HCT116 (cell line): ENCODE measurements around the gene CRIM1. TPM values are rescaled to one million over a fixed set of nuclear protein-coding genes. Genes with fewer than 3 reads are reported as not detected.

Experiments
- ATAC-seq: fragments of 200-7000 bp; cut with Tn5 transposase; 2 replicates; pipeline ENCODE4 v1.9.1; 2020; ENCODE audit warnings: mild to moderate bottlenecking, moderate library complexity
- BruUV-seq: library from RNA; stranded (reverse); fragments of 400-500 nt; replicated peaks from 2 replicates; lab custom pipeline; 2021; lab: Mats Ljungman, UMichigan
- CTCF ChIA-PET: fragments of 300-600 bp; sonication (Branson Sonifier 250); formaldehyde crosslinking; loops from one replicate; lab custom pipeline; 2021; ENCODE audit warnings: antibody characterized with exemption; lab: Charles Lee
- POLR2A ChIA-PET: fragments of 300-600, 350-600 bp; sonication (Branson Sonifier 250); formaldehyde crosslinking; loops from one replicate; lab custom pipeline; 2021; ENCODE audit warnings: antibody characterized with exemption; lab: Charles Lee
- RAD21 ChIA-PET, 2 experiments: fragments of 300-600 bp; sonication (Branson Sonifier 250); formaldehyde crosslinking; loops; one replicate each; lab custom pipeline; 2023; ENCODE audit warnings: low total read pairs in 2 of 2; ENCODE audit not compliant: uncharacterized antibody in 2 of 2, unreplicated experiment in 2 of 2, low non-redundant PET in 1 of 2; lab: Charles Lee
- DNase-seq: peaks from one replicate; pipeline ENCODE4 v3.0.0-alpha.2; 2010; ENCODE audit warnings: low read depth, low spot score
- H2AFZ ChIP-seq: fragments of 200-600 bp; shearing (Covaris generic), sonication (generic); 2 replicates; pipeline ENCODE4 v1.6.1; 2017; ENCODE audit warnings: low read depth, mixed run types, mixed read lengths, antibody characterized with exemption, low read length; ENCODE audit not compliant: poor library complexity, severe bottlenecking
- H3K27ac ChIP-seq: 2 replicates; pipeline ENCODE4 v1.5.1; 2012; ENCODE audit warnings: low read depth, low read length
- H3K27me3 ChIP-seq: fragments of 200-600 bp; sonication (generic); 2 replicates; pipeline ENCODE4 v1.6.1; 2016; ENCODE audit warnings: mixed run types, low read length, mixed read lengths; ENCODE audit not compliant: insufficient read depth
- H3K36me3 ChIP-seq, 2 experiments: fragments of 200-500 bp in 1 of 2; fragments of 200-600 bp in 1 of 2; sonication (Bioruptor generic) in 1 of 2; sonication (generic) in 1 of 2; 2 replicates each; pipeline versions ENCODE4 v1.5.1 to v1.6.1; 2014 to 2016; ENCODE audit warnings: low read length in 2 of 2, inconsistent platforms in 1 of 2, mixed read lengths in 1 of 2, mixed run types in 1 of 2; ENCODE audit not compliant: insufficient read depth in 2 of 2, control insufficient read depth in 1 of 2
- H3K4me1 ChIP-seq, 2 experiments: fragments of 200-600 bp in 1 of 2; sonication (generic) in 1 of 2; 2 replicates each; pipeline versions ENCODE4 v1.5.1 to v1.6.1; 2012 to 2017; ENCODE audit warnings: low read length in 2 of 2, inconsistent platforms in 1 of 2, mild to moderate bottlenecking in 1 of 2, mixed read lengths in 1 of 2, mixed run types in 1 of 2, moderate library complexity in 1 of 2; ENCODE audit not compliant: insufficient read depth in 2 of 2, control insufficient read depth in 1 of 2
- H3K4me2 ChIP-seq: fragments of 200-600 bp; sonication (generic); 2 replicates; pipeline ENCODE4 v1.6.1; 2017; ENCODE audit warnings: mixed run types, low read length, mixed read lengths
- H3K4me3 ChIP-seq, 2 experiments: fragments of 200-600 bp in 1 of 2; sonication (generic) in 1 of 2; replicated peaks in 1 of 2; 2 replicates each; pipeline ENCODE4 v1.5.1; 2011 to 2016; ENCODE audit warnings: low read length in 2 of 2, control low read depth in 1 of 2, low read depth in 1 of 2, mild to moderate bottlenecking in 1 of 2, mixed read lengths in 1 of 2, mixed run types in 1 of 2
- H3K79me2 ChIP-seq: fragments of 200-600 bp; sonication (generic); 2 replicates; pipeline ENCODE4 v1.6.1; 2017; ENCODE audit warnings: mild to moderate bottlenecking, mixed run types, low read length, moderate library complexity, mixed read lengths; ENCODE audit not compliant: insufficient read depth
- H3K9ac ChIP-seq: fragments of 200-600 bp; sonication (generic); 2 replicates; pipeline ENCODE4 v1.6.1; 2016; ENCODE audit warnings: low read length, mixed read lengths
- H3K9me2 ChIP-seq: fragments of 200-600 bp; sonication (generic), shearing (Covaris generic); 2 replicates; pipeline ENCODE4 v1.6.1; 2017; ENCODE audit warnings: mixed run types, mild to moderate bottlenecking, moderate library complexity; ENCODE audit not compliant: insufficient read depth
- H3K9me3 ChIP-seq, 2 experiments: fragments of 200-500 bp in 1 of 2; fragments of 200-600 bp in 1 of 2; sonication (Bioruptor generic) in 1 of 2; sonication (generic) in 1 of 2; 2 replicates each; pipeline ENCODE4 v1.6.1; 2014 to 2017; ENCODE audit warnings: low read length in 2 of 2, mixed read lengths in 2 of 2, inconsistent platforms in 1 of 2, low read depth in 1 of 2, mild to moderate bottlenecking in 1 of 2, mixed run types in 1 of 2, moderate library complexity in 1 of 2; ENCODE audit not compliant: control insufficient read depth in 1 of 2, insufficient read depth in 1 of 2
- H4K20me1 ChIP-seq: fragments of 200-600 bp; sonication (generic), shearing (Covaris generic); 2 replicates; pipeline ENCODE4 v1.6.1; 2017; ENCODE audit warnings: mixed run types, mild to moderate bottlenecking, moderate library complexity; ENCODE audit not compliant: insufficient read depth
- CEBPB ChIP-seq: IDR thresholded peaks from 2 replicates; pipeline ENCODE4 v1.6.1; 2012; ENCODE audit warnings: low read depth
- EGR1 ChIP-seq: IDR thresholded peaks from 2 replicates; pipeline ENCODE4 v1.6.1; 2012; ENCODE audit warnings: low read depth
- EZH2phosphoT487 ChIP-seq: fragments of 200-600 bp; IDR thresholded peaks from 2 replicates; pipeline ENCODE4 v1.6.1; 2018; ENCODE audit warnings: antibody characterized with exemption, borderline replicate concordance
- JUND ChIP-seq: IDR thresholded peaks from 2 replicates; pipeline ENCODE4 v1.6.1; 2012
- POLR2A ChIP-seq: IDR thresholded peaks from 2 replicates; pipeline ENCODE4 v1.7.0; 2011; ENCODE audit warnings: borderline replicate concordance; ENCODE audit not compliant: insufficient read depth, insufficient read length; ENCODE audit errors: extremely low read depth
- POLR2AphosphoS5 ChIP-seq: IDR thresholded peaks from 2 replicates; pipeline ENCODE4 v1.6.1; 2011; ENCODE audit warnings: mild to moderate bottlenecking, low read depth, low read length, moderate library complexity
- RAD21 ChIP-seq: IDR thresholded peaks from 2 replicates; pipeline ENCODE4 v1.6.1; 2012; ENCODE audit warnings: low read depth, mild to moderate bottlenecking
- SP1 ChIP-seq: IDR thresholded peaks from 2 replicates; pipeline ENCODE4 v1.6.1; 2012; ENCODE audit warnings: low read depth
- SRF ChIP-seq: IDR thresholded peaks from 2 replicates; pipeline ENCODE4 v1.6.1; 2012; ENCODE audit warnings: low read depth
- YY1 ChIP-seq: IDR thresholded peaks from 2 replicates; pipeline ENCODE4 v1.6.1; 2011; ENCODE audit warnings: low read length, low read depth, moderate library complexity, mild to moderate bottlenecking; ENCODE audit not compliant: insufficient replicate concordance; ENCODE audit errors: extremely low read depth
- ZBTB33 ChIP-seq: IDR thresholded peaks from 2 replicates; pipeline ENCODE4 v1.6.1; 2011; ENCODE audit warnings: mild to moderate bottlenecking, low read length, moderate library complexity; ENCODE audit not compliant: insufficient replicate concordance; ENCODE audit errors: extremely low read depth
- ZNF274 ChIP-seq: fragments of 200-500 bp; sonication (Bioruptor generic); IDR thresholded peaks from 2 replicates; pipeline ENCODE4 v1.6.1; 2014; ENCODE audit warnings: mild to moderate bottlenecking, low read depth, low read length, inconsistent platforms
- intact Hi-C: fragments of 100-400 bp; cut with micrococcal nuclease; formaldehyde crosslinking; loops from 2 replicates; pipeline ENCODE4 v1.10.0; 2022
- total RNA-seq: library from RNA; stranded (reverse); gene quantifications from one replicate; pipeline ENCODE4 v1.2.1, GENCODE V29; 2021; ENCODE audit not compliant: unreplicated experiment
- TF ChIP-seq, protein P1 (sequence below): IDR thresholded peaks from 2 replicates; pipeline ENCODE4 v1.6.1; 2012; ENCODE audit warnings: low read depth
- TF ChIP-seq, protein P2 (sequence below): IDR thresholded peaks from 2 replicates; pipeline ENCODE4 v1.6.1; 2012

The CRIM1 gene
- total RNA-seq, 1 experiment from 2014 or later: 27.2 TPM

GRCh38 chr2:36449943-36450392 lies 94.4 kb downstream of the CRIM1 start:
- H3K4me1 ChIP-seq: peaks cover 0 to 38% of the 10 kb centered on the region in 2 experiments; a peak in 2 of 4 replicates
- CTCF ChIA-PET: no interaction called here
- no peak overlapping the region for H3K9ac ChIP-seq
- DNase-seq: no peak
- BruUV-seq: no TSS peak
- POLR2A ChIA-PET: no interaction called here
- 0 out of 2 replicates have a peak overlapping the region, but pooled peaks have one; percentile 17 for H3K4me2 ChIP-seq
- no peaks in the 10 kb centered on the region for H3K27me3 ChIP-seq
- no peaks in the 10 kb centered on the region for H3K9me3 ChIP-seq
- H2AFZ ChIP-seq: no peak overlapping the region
- H3K79me2 ChIP-seq: no peaks in the 10 kb centered on the region
- no peak for ATAC-seq
- TF ChIP-seq ZNF274 (no peak), EZH2phosphoT487 (no peak), JUND (no peak), EGR1 (no peak), ZBTB33 (no peak), RAD21 (no peak), POLR2A (no peak), SRF (no peak), POLR2AphosphoS5 (no peak), YY1 (no peak), SP1 (no peak), CEBPB (no peak)
- TF ChIP-seq, protein P1, sequence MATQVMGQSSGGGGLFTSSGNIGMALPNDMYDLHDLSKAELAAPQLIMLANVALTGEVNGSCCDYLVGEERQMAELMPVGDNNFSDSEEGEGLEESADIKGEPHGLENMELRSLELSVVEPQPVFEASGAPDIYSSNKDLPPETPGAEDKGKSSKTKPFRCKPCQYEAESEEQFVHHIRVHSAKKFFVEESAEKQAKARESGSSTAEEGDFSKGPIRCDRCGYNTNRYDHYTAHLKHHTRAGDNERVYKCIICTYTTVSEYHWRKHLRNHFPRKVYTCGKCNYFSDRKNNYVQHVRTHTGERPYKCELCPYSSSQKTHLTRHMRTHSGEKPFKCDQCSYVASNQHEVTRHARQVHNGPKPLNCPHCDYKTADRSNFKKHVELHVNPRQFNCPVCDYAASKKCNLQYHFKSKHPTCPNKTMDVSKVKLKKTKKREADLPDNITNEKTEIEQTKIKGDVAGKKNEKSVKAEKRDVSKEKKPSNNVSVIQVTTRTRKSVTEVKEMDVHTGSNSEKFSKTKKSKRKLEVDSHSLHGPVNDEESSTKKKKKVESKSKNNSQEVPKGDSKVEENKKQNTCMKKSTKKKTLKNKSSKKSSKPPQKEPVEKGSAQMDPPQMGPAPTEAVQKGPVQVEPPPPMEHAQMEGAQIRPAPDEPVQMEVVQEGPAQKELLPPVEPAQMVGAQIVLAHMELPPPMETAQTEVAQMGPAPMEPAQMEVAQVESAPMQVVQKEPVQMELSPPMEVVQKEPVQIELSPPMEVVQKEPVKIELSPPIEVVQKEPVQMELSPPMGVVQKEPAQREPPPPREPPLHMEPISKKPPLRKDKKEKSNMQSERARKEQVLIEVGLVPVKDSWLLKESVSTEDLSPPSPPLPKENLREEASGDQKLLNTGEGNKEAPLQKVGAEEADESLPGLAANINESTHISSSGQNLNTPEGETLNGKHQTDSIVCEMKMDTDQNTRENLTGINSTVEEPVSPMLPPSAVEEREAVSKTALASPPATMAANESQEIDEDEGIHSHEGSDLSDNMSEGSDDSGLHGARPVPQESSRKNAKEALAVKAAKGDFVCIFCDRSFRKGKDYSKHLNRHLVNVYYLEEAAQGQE: no peak
- TF ChIP-seq, protein P2, sequence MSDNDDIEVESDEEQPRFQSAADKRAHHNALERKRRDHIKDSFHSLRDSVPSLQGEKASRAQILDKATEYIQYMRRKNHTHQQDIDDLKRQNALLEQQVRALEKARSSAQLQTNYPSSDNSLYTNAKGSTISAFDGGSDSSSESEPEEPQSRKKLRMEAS: no peak
- intact Hi-C loops: no loop called here
- H3K9me2 ChIP-seq: no peaks in the 10 kb centered on the region
- no peak overlapping the region for H3K27ac ChIP-seq
- RAD21 ChIA-PET: no interaction called here
- no peak overlapping the region for H3K4me3 ChIP-seq
- no peaks in the 10 kb centered on the region for H4K20me1 ChIP-seq
- H3K36me3 ChIP-seq: no peaks in the 10 kb centered on the region; a peak in 1 of 4 replicates
